Activated CD4-positive, CD25-positive, alpha-beta regulatory T cell treated with anti-CD3 and anti-CD28 coated beads, Interleukin-2, amount 50 U/mL, for 16 hours (primary cell): ENCODE measurements around the gene GIMD1.
"Not testable (repeated sequence)": the region's sequence is repeated elsewhere in the genome, so short reads cannot be mapped to it uniquely, and the experiment has no call there.

ENCODE experiments used
- DNase-seq: peaks from one replicate; pipeline ENCODE4 v3.0.0-alpha.2; 2020; ENCODE audit warnings: low read depth, low spot score

The GIMD1 gene

DNA sequence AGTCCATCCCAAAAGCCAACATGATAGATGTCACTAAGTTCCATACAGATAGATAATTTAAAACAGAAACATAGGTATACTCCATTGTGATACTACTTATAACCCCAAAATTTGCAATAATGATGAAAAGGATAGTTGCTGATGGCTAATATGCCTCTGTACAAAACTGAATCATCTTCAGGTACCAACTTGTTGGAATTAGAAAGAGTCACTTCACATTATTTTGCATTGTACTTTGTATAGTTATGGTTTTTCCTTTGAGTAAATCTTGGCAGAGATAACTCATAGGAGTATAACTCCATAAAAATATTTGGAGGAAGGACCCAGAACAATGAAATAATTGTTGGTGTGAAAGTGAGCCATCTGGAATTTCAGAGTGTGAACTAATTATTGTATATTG, 17.6 kb downstream of the GIMD1 start:
- DNase-seq, result no peak

DNA sequence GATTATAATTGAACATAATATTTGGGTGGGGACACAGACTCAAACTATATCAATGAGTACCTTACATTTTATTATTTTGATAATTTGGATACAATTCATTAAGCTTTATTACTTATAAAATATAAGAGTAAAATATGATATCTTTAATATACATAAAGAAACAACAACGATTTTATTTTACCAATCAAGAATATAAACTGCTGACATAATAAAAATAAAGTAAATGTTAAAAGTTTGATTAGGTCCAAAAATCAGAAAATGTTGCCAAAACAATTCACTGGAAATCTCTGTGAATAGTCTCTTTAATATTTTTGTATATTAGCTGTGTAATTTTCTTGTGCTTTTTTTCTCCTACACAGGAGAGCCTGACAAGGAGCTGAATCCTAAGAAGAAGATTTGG, 21.4 kb downstream of the GIMD1 start:
- DNase-seq, result no peak

DNA sequence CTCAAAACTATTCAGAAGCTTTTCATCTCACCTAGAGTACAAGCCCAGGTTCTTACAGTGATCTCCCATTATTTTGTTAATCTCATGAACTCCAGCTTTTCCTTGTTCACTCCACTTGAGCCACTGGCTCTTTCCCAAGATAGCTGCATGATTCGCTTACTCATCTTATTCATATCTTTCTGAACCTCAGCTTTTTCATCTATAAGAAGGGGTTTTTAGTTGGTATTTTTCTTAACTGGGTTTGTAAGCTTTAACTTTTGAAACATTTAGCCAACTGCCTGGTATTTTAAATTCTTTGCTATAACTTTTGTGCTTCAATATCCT, 24.0 kb downstream of the GIMD1 start:
- no peak for DNase-seq

DNA sequence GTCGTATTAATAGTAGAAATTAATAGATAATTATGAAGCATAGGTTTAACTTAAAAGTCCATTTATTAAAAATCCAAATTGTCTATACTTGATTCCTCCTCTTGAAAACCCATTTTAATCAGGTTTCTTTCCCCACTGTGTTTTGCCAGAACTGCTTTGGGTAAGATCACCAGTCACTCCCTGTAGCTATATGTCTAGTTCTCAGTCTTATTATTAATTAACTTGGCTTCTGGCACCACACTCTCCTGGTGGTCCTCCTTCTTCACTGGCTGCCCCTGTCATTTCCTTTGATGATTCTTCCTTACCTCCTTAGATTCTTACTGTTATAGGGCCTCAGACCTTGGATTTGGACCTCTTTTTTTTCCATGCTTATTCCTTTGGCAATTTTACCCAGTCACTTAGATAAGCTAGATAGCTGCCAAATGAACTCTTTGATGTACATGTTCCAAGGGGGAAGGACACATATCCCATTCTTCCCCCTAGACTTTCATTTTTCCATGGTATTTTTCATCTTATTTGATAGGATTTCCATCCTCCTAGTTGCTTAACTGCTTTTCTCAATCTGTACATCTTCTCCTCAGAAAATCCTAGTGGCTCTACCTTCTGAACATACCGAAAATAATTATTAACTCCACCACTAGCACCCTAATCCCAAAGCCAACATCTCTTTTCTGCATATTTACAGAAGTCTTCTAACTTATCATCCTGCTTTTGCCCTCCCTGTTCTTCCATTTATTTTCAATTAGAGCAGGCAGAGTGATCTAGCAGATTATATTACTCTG, 24.5 kb downstream of the GIMD1 start:
- DNase-seq, result no peak

DNA sequence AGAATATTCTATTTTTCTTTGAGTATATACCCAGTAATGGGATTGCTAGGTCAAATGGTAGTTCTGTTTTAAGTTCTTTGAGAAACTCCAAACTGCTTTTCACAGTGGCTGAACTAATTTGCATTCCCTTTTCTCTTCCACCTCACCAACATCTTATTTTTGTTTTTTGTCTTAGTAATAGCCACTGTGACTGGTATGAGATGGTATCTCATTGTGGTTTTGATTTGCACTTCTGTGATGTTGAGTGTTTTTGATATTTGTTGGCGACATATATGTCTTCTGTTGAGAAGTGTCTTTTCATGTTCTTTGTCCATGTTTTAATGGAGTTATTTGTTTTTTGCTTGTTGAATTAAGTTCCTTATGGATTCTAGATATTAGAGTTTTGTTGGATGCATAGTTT, 27.8 kb downstream of the GIMD1 start:
- no peak for DNase-seq

DNA sequence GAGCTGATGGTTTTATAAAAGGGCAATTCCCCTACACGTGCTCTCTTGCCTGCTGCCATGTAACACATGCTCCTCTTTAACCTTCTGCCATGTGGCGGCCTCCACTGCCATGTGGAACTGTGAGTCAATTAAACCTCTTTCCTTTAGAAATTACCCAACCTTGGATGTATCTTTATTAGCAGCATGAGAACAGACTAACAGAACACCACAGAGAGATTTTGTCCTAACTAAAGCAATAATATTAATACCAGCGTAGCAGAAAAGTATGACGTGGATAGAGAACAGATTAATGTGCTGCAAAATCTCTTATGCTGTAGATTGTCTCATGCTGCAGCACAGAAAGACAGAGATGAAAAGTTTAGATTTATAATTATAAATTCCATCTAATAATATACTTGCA, 29.1 kb downstream of the GIMD1 start:
- DNase-seq, result no peak

DNA sequence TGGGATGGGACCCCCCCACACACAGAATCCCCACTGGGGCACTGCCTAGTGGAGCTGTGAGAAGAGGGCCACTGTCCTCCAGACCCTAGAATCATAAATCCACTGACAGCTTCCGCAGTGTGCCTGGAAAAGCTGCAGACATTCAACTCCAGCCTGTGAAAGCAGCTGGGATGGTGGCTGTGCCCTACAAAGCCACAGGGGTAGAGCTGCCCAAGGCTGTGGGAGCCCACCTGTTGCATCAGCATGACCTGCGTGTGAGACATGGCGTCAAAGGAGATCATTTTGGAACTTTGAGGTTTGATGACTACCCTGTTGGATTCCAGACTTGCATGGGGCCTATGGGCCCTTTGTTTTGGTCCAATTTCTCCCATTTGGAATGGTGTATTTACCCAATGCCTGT, 29.9 kb downstream of the GIMD1 start:
- no peak for DNase-seq

DNA sequence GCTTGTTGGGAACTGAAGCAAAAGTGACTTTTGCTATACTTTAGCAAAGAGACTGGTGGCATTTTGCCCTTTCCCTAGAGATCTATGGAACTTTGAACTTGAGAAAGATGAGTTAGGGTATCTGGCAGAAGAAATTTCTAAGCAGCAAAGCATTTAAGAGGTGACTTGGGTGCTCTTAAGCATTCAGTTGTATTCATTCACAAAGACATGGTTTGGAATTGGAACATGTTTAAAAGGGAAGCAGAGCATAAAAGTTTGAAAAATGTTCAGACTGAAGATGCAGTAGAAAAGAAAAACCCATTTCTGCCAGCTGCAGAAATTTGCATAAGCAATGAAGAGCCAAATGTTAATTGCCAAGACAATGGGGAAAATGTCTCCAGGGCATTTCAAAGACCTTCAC, 30.7 kb downstream of the GIMD1 start:
- no peak for DNase-seq

DNA sequence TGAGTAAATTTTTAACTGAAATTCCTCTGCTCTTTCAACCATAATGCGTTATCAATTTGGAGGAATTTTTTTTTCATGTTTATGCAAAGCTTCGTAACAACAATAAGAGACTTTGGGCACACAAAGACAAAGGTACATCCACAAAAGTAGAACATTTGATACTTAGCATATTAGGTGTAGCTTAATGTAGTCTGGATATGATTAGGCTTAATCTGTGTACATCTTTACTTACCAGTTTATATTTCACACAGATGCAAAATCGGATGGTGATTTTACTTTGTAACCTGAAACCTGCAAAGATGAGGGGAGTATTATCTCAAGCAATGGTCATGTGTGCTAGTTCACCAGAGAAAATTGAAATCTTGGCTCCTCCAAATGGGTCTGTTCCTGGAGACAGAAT, 32.0 kb downstream of the GIMD1 start:
- DNase-seq, result no peak

DNA sequence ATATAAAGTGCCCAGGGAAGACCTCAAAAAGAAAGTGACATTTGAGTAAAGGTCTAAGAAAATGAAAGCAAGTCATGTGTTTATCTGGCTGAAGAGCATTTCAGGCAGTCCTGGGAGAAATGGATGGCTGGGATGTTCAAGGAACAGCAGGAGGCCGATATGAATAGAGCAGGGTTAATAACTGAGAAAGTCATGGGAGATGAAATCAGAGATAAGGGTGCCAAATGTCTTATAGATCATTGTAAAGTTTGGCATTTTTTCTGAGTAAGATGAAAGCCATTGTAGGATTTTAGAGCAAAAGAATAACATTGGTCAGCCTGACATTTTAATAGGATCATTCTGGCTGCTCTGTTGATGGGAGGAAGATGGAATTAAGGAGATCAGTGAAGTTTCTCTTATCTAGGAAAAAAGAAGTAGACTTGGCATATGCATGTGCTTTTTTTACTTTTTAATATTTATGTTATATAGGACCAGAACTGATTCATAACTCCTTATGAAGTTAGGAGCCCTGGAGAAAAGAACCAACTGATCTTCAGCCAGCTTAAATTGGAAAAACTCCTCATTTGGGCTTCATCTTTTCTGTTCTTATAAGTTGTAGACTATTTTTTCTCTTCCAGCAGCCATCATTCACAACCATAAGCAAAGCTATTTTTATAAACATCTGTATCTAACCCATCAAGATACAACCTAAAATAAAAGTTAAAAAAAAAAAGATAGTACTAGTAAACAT, 33.7 kb downstream of the GIMD1 start:
- DNase-seq, result no peak

DNA sequence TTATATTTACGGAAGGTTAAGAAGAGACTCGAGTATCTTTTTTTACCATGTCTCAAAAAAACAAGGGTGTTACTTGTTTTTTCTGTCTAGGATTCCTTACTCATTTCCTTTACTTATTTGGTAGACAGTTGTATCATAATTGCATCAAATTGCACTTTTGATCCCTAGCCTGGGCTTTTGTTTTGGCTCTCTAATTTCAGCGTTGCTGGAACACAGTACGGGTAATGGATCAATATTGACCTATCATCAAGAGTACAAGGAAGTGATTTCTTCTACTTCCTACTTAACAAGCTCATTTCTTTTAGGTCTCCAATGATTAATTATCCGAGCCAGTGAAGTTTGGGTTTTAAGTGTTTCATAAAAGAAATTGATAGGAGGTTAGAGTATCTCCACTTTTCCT, 35.4 kb downstream of the GIMD1 start:
- no peak for DNase-seq

DNA sequence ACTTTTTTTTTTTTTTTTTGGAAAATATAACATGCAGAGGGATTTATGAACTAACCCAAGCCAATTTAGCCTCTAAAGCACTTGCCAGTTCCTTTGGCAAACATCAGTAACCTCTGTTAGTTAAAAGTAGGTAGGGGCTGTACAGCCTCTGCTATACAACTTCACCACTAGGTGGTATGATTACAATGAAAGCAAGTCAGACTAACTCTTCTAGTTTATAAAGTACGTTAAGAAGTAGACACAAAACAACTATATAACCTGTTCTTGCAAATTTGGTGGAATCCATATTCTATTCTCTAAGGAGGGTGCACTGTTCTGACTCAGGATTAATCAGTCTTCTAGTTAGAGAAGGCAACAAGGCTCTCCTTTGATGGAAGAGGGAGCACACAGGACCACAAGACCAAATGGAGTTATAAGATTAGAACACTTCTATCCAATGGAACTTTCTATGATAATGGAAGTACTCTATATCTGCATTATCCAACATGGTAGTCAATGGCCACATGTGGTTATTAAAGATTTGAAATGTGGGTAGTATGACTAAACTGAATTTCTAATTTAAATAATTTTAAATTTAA, 39.4 kb downstream of the GIMD1 start:
- DNase-seq, result no peak

DNA sequence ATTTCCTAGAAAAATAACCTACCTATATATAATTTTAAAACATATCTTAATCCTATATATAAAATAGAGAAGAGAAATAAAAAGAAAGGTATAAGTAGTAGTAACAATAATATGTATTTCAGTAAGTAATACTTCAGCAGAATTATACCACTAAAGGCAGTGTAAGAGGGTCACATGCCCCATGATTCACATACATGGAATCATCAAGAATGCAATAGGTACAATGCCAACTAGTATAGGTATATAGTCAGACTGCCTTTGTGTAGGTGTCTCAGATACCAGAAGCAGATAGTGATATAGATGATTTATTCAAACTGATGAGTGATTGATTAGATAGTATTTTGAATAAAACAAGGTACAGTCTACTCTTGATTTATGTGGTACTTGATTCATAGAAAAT, 42.8 kb downstream of the GIMD1 start:
- no peak for DNase-seq

DNA sequence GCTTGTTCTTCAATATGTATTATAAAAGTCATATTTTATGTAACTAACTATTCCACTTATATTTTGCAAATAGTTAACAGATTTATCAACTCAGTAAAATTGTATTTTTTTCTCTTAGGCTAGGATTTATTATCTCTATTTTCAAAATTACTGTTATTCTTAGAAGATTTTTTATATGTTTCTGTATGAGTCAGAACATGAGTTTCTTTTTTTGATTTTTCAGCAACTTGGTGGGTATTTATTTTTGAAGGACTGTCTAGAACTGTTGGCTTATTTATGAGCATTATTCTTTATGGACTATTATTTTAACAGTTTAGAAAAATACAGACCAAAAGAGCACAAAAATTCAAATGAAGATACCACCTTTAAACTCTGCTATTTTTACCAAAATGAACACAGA, 45.5 kb downstream of the GIMD1 start:
- no peak for DNase-seq

DNA sequence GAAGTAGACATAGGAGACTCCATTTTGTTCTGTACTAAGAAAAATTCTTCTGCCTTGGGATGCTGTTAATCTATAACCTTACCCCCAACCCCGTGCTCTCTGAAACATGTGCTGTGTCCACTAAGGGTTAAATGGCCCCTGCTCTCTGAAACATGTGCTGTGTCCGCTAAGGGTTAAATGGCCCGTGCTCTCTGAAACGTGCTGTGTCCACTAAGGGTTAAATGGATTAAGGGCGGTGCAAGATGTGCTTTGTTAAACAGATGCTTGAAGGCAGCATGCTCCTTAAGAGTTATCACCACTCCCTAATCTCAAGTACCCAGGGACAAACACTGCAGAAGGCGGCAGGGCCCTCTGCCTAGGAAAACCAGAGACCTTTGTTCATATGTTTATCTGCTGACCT, 46.8 kb downstream of the GIMD1 start:
- not testable (repeated sequence) for DNase-seq

DNA sequence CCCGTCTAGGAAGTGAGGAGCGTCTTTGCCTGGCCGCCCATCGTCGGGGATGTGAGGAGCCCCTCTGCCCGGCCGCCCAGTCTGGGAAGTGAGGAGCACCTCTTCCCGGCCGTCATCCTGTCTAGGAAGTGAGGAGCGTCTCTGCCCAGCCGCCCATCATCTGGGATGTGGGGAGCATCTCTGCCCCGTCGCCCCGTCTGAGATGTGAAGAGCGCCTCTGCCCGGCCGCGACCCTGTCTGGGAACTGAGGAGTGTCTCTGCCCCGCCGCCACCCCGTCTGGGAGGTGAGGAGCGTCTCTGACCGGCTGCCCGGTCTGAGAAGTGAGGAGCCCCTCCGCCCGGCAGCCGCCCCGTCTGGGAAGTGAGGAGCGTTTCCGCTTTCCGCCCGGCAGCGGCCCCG, 47.4 kb downstream of the GIMD1 start:
- DNase-seq, result not testable (repeated sequence)

DNA sequence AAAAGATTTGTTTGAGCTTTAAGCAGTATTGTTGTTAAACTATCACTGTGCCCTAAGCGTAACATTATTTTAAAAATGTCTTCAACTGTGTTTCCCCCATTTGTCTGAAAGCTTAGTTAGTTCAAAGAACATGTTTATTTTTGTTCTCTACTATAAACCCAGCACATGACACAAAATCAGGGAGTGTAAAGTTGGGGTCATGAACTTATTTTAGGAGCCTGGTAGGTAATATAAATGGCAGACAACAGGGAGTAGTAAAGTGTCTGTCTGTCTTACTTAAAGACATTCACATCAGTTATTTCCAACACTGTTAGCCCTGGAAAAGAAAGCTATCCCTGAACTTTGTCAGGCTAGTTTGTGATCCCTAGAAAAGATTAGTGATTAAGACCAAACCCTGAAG, 48.3 kb downstream of the GIMD1 start:
- no peak for DNase-seq

DNA sequence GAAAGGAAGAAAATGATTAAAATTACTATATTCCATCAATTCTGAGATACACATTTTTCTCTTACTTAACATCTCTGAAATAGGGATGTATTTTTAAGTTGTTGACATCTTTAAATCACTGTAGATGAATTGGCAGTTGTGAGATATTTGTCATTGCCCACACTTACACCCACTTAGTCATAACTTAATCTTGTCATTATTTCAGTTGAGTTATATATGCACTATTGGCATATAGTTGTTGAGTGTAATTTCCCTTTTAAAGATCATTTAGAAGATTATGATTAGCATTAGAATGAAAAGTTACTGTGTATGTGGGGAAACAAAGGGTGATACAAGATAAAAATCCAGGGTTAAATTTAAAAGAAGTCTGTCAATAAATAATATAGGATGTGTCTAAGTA, 50.1 kb downstream of the GIMD1 start:
- no peak for DNase-seq

DNA sequence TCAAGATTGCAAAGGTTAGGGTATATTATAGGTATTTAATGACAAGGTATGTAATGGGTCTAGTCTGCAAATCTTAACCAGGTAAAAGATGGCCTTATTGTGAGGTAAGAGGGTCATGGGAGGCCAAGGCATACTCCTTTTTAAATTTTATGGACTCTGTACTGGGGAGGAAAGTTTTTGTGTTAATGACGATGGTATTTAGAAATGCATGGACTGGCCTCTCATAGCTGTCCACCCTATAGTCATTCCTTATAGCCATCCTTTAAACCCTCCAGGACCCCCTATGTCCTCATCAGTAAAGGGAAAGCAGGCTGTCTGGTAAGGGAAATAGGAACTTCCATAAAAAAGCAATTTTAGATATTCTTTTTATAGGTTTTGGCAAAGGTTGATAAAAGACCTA, 50.8 kb downstream of the GIMD1 start:
- DNase-seq, result no peak

DNA sequence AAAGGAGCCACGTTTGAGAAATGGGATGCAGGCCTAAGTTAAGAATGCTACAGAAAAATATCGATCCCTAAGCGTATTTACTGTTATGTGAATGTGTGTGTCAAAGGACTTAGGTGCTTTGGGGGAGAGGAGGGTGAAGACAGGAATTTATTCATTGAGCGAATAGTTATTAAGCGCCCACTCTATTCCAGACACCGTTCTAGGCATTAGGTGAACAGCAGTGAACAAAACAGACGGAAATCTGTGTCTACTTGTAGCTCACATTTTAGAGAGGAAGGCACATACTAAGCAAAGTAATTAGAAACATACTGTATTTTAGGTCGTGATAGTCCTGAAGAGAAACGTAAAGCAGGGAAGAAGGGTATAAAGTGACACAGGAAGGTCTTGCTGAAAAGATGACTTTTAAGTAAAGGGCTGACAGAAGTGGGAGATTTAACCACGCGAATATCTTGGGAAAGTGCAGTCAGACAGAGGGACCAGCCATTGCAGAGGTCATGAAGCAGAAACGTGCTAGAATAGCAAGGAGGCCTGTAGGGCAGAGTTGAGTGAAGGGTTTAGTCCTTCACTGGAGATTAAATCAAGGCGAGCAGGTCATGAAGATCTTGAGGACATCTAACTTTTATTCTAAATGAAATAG, 51.7 kb downstream of the GIMD1 start:
- no peak for DNase-seq

DNA sequence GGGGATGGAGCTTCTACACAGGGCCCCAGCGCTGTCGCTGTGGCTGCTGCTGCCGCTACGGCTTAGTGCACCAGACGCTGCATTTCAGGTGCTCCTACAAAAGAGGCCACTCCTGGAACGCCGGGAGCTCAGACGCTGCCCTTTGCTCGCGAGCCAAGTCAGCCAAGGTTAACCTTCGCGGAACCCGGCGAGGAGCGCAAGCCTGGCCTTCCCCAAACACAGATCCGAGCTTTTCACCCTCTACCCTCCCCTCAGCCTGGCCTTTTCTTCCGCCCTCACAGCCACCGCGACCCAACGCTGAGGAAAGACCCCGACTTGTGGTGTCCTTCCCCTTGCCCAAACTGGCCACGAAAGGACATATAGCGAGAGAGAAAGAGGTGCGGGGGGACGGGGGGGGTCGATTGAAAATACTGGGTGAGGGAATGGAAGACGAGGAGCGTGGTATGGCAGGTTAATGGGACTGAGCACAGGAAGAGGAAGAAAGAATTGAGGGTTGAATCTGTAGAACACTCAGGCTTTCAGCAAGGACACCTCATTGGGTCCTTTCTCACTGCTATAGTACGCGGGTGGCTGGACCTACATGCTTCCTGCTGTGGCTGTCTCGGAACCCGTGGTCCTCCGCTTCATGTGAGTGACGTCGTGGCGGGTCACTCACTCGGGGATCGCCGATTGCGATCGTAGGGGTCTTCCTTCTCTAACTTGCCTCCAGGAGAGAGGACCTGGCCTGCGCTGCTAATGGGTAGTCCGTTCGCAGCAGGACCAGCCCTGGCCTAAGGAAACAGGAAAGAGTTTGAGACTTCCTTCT, 52.4 kb downstream of the GIMD1 start, which contains the start of the genes AIMP1 and TBCK:
TSS of gene AIMP1 (plus strand) at position 583 of the 805 bp plus-strand sequence. CDS start 8,460 bp downstream, outside the sequence.
TSS of gene TBCK (minus strand) at position 242 of the 805 bp plus-strand sequence. CDS start 7,249 bp downstream, outside the sequence.
- DNase-seq, result peak; percentile 79
